NCI-H748 (cell line): ENCODE data around the gene COMMD1.
"Not testable (repeated sequence)": the region's sequence is repeated elsewhere in the genome, so short reads cannot be mapped to it uniquely, and the experiment has no call there.

Experiments
- DNase-seq: peaks from one replicate; lab custom pipeline; 2025; ENCODE audit not compliant: unreplicated experiment; lab: John Stamatoyannopoulos, UW

Gene COMMD1

DNA sequence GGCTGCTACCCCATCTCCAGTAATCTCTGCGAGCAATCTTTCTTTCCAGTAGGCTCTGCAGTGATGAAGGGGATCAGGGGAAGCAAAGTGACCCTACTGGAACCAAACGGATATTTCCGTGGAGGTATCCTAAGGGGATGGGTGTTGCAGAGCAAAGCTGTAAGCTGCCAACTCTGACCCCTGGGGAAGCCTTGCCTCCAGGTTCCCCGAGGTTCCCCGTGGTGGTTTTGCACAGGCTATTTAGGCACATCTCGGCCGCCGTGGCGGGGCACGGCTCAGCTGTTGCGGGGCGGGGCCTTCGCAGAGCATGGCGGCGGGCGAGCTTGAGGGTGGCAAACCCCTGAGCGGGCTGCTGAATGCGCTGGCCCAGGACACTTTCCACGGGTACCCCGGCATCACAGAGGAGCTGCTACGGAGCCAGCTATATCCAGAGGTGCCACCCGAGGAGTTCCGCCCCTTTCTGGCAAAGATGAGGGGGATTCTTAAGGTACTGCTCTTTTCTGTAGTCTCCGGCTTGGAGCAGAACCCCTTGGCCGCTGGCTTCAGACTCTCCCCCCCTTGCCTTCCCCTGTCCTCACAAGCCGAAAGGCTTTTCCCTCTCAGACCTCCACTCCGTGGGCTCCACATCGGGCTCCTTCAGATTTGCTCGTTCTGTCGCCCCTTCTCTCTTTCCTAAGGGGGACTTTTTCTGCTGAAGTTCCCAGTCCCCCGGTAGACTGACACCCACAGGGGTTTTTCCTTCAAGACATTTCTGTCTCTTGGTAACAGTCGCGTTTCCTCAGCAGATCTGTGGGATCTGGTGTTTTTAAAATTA lies at the start of gene COMMD1:
TSS of gene COMMD1 (plus strand) at position 303 of the 814 bp plus-strand sequence. CDS start at position 308, 5 bp downstream.
- peak; percentile 68 for DNase-seq

DNA sequence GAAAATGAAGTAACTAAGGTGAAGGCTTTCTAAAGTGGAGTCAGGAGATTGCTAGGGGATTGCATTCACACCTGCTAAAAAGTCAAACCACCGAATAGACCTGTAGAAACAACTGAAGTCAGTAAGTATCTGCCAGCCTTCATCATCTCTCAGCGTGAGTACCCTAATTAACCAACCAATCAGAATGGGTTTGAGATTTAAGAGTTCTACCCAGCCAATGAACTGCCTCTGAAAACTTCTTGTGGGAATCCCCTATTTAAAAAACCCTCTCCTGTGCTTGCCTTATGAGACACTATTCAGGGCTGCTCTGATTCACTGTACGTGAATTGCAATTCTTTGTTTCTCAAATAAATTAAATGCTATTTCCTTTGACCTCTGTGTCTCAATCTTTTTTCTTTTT lies 48.2 kb upstream of the COMMD1 start:
- no peak for DNase-seq

DNA sequence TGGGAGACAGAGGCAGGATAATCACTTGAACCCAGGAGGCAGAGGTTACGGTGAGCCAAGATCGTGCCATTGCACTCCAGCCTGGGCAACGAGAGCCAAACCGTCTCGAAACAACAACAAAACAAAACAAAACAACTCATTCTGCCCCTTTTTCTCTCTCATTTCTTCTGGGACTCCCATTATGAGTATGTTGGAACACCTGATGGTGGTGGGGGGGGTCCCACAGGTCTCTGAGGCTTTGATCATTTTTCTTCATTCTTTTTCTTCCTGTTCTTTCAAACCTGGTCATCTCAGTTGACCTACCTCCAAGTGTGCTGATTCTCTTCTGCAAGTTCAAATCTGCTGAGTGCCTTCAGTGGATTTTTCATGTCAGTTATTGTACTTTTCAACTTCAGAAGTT lies 43.4 kb upstream of the COMMD1 start:
- DNase-seq = no peak

DNA sequence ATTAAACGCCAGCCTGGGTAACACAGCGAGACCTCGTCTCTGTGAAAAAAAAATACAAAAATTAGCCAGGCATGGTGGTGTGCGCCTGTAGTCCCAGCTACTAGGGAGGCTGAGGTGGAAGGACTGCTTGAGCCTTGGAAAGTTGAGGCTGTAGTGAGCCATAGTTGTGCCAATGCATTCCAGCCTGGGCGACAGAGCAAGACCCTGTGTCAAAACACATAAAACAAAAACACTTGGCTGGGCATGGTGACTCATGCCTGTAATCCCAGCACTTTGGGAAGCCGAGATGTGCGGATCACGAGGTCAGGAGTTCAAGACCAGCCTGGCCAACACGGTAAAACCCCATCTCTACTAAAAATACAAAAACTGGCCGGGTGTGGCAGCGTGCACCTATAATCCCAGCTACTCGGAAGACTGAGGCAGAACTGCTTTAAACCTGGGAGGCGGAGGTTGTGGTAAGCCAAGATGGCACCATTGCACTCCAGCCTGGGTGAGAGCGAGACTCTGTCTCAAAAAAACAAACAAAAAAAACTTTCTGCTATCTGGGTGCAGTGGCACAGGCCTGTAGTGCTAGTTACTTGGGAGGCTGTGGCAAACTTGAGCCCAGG lies 38.9 kb upstream of the COMMD1 start:
- DNase-seq = not testable (repeated sequence)

DNA sequence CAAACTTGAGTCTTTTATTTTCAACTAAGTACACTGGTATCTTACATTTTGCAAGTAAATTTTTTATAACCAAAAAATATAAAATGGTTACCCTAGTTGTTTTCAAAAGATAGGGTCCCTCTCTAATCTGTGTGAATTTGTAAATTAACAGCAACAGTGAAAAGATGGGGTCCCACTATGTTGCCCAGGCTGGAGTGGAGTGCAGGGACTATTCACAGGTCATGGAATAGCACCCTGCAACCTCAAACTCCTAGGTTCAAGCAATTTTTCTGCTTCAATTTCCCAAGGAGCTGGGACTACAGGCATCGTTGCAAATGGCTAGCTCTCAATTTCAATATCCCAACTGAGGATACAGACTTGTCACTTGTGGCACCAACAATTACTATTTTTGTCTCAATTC lies 29.1 kb upstream of the COMMD1 start:
- DNase-seq = no peak

DNA sequence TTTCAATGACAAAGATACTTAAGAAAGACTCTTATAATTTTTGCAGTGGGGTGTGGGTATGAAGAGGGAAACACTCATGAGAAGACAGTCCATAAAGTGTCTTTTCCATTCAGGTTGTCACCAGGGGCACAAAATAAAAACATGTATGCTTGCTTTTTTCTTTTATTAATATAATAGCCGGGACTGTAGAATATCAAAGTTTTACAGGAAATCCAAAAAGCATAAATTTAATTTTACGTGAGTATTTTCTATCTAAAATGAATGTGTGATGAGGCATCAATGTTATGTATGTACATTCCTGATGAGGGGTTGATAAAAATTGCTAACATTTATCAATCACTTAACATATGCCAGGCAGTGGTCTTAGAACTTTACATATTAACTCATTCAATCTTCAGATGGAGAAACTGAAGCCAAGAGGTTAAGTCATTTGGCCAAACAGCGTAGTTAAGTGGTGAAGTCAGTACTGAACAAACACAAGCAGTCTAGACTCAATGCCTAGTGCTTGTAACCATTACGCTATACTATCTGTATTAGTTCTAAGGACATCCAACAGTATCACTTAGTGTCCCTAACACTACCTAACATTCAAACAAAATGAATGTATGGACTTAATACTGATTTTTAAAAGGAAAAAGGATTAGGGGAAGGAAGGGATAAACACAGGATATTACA lies 27.8 kb upstream of the COMMD1 start:
- DNase-seq = no peak

DNA sequence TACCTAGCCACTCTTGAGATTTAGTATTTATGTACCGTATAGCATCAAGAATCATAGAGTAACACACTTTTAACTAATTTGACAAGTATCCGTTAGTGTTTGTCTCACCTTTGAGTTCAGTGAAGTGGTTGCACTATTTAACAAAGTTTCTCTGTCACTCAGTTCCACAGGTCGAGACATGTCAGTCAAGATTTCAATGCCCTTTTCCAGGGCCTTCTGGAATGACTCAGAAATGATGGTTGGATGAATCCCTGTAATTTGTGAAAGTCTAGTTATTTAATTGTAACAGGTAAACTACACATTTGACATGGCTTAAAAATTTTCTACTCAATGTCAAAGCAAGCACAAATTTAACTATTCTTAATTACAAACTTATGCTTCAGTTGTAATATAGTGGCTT lies 26.7 kb upstream of the COMMD1 start:
- DNase-seq = no peak

DNA sequence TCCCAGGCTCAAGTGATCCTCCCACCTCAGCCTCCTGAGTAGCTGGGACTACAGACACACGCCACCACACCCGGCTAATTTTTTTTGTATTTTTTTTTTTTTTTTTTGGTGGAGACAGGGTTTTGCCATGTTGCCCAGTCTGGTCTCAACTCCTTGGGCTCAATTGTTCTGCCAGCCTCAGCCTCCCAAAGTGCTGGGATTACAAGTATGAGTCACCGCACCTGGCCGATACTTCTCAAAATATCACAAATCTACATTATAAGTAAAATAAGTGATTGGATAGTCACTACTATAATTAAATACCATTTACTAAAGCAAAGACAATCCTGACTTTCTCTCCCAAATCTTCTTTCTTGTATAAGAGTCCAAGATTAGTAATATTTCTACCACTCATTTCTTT lies 26.1 kb upstream of the COMMD1 start:
- not testable (repeated sequence) for DNase-seq

DNA sequence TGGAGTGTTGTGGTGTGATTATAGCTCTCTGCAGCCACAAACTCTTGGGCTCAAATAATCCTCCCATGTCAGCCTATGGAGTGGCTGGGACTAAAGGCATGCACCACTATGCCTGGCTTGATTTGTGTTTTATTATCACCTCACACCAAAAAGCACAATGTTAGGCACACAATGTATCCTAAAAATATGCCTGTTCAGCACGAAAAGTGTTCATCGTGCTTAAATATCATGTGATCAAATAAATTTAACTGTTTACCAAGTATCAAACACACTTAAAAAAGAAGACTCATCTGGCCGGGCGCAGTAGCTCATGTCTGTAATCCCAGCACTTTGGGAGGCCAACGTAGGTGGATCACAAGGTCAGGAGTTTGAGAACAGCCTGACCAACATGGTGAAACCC lies 22.6 kb upstream of the COMMD1 start:
- DNase-seq = no peak

DNA sequence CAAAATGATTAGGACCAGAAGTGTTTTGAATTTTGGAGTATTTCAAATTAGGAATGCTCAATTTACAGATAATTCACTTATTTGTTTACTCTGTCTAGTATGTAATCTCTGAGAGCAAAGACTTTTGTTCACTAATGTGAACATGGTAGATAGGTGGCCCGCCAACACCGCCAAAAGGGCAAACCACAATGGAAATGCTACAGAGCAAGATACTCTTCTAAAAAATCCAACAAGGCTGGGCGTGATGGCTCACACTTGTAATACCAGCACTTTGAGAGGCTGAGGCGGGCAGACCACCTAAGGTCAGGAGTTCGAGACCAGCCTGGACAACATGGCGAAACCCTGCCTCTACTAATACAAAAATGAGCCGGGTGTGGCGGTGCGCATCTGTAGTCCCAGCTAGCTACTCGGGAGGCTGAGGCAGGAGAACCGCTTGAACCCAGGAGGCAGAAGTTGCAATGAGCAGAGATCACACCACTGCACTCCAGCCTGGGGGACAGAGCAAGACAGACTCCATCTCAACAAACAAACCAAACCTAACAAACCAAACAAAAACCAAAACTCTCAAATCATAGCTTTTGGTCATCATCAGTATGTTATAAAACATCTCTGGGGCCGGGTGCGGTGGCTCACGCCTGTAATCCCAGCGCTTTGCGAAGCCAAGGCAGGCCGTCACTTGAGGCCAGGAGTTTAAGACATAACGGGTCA lies 19.4 kb upstream of the COMMD1 start:
- DNase-seq = peak; percentile 3

DNA sequence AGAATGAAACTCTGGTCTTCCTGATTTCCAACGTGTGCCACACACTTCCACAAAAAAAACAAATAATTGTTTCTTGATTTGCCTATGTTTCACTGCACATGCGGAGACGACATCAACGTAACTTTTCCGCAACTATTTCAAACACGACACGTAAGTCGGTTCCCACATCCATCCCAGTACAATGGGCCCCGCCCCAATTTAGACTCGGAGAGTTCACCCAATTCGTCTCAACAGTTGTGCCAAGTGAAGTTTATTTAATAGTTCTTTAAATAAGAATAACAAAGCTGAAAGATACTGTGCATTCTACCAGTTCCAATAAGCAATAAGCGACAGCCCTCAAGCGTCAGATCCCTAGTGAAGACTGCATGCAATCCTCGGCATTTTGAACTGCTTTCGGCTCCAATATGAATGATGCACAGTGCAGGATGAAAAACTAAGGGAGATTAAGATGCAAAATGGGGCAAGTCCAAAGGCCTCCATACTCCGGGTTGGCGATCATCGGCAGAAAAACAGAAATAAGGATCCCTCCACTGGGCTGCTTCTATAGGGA lies 17.7 kb upstream of the COMMD1 start:
- DNase-seq = peak; percentile 26

DNA sequence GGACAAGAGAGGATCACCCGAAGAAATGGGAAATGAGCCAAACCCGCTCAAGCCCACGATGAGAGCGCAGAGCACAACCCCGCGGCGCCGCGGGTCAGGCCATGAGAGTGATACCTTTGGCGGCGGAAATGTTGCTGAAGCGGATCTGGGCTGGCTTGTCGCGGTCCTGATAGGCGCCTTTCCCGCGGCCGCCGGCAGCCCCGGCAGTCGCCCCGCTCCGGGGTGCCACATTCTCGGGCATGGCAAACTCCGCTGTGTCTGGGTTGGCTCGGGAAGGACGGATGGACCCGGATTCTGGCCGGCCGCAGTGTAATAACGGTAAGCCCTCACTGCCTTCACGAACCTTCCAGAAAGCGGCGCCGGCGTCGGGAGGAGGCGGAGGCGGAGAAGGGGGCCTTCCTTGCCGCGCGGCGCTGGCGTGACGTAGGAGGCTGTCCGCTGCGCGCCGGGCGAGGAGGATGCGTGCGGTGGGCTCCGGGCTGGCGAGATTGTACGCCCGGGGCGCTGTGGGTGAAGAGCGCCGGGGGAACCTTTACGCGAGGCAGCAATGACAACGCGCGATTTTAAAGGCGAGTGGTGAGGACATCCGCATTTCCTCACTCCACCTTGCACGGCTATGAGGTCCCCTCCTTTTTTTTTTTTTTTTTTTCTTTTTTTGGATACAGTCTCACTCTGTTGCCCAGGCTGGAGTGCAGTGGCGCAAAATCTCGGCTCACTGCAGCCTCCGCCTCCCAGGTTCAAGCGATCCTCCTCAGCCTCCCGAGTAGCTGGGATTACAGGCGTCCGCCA lies 17.0 kb upstream of the COMMD1 start, which contains the start of gene CCT4:
TSS of gene CCT4 (minus strand) at position 390 of the 789 bp plus-strand sequence. CDS start at position 241, 149 bp downstream.
- DNase-seq = peak; percentile 86

DNA sequence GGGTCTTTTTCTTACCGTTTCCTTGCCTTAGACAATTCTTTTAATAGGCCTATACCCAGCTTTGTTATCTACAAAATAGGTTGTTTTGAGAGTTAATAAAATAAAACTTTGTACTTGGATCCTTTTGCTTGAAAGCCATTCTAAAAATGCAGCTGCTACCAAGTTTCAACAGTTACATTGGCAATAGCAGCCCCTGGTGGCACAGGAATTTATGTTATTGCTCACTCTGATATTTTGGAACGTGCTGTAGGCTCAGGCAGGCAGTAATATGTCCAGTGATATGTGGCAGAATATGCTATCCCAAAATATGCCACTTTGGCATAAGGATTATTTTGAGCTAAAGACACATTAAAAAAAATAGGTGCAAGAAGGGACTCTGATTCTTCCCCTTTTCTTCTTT lies 6.7 kb upstream of the COMMD1 start:
- DNase-seq = peak; percentile 2

DNA sequence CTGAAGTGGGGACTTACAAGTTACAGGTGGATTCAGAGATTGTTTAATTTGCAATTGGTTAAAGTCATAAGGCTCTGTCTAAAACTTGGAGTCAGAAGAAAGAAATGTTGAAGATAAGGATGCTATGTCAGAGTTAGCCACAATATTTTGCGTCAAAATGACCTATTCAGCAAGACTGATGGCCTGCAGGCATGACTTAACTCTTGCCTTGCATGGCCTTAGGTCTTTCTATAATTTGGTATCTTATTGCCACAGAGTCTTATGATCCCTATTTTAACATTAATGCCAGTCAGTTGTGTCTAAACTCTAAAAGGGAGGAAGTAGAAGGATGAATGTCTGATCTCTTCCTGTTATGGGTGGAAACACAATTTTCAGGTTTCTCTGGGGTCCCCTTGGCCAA lies 5.2 kb upstream of the COMMD1 start:
- DNase-seq = no peak

DNA sequence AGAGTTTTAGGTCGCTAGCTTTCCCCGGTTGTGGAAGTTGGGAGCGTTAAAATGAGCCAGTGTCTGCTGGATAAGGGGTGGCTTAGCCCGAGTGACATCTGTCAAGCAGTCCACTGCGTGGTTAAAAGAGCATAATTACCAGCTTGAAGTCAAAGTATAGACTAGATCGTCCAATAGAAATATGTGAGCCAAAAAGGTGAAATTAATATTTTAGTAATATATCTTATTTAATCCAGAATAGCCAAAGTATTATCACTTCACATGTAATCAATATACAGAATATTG lies 654 bp downstream of the COMMD1 start:
- no peak for DNase-seq

DNA sequence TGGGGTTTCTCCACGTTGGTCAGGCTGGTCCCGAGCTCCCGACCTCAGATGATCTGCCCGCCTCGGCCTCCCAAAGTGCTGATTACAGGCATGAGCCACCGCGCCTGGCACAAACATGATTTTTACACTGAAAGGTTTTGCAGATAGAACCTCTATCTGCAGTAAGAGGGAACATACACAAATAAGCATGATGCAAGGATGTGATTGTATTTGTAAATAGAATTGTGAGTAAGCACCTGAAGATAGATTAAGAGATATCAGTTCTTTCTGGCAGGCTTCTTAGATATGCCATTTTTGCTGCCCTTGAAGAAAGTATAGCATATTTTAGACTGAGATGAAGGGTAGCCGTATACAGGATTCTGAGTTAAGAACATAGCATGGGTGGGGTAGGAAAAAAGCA lies 3.6 kb downstream of the COMMD1 start:
- DNase-seq = no peak

DNA sequence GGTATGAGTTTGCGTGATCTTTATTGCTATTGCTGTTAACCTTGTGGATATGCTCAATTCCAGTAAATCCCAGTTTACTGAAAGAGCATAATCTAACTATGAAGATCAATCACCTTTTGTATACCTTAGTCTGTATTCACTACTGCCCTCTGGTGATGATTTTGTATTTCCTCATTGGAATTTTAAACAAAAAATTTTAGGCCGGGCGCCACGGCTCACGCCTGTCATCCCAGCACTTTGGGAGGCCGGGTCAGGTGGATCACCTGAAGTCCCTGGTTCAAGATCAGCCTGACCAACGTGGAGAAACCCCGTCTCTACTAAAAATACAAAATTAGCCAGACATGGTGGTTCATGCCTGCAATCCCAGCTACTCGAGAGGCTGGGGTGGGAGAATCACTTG lies 5.1 kb downstream of the COMMD1 start:
- DNase-seq = peak; percentile 2

DNA sequence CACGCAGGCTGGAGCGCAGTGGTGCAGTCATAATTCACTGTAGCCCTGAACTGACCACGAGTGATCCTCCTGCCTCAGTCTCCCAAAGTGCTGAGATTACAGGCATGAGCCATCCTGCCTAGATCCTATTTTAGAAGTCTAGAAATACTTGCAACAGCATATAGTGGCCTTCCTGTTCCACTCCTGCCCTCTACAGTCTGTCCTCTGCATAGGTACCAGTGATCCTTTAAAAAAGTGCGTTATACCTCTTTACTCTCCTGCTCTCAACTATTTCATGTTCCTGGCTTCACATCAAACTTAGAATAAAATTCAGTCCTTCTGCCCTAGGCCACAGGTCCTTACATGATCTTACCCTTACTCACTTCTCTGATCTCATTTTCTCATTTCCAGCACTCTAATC lies 6.0 kb downstream of the COMMD1 start:
- DNase-seq = peak; percentile 3

DNA sequence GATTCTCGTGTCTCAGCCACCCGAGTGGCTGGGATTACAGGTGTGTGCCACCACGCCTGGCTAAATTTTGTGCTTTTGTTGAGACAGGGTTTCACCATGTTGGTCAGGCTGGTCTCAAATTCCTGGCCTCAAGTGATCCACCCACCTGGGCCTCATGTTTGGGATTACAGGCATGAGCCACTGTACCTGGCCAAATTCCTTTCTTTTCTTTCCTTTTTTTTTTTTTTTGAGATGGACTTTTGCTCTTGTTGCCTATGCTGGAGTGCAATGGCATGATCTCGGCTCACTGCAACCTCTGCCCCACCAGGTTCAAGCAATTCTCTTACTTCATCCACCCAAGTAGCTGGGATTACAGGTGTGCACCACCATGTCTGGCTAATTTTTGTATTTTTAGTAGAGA lies 9.3 kb downstream of the COMMD1 start:
- not testable (repeated sequence) for DNase-seq

DNA sequence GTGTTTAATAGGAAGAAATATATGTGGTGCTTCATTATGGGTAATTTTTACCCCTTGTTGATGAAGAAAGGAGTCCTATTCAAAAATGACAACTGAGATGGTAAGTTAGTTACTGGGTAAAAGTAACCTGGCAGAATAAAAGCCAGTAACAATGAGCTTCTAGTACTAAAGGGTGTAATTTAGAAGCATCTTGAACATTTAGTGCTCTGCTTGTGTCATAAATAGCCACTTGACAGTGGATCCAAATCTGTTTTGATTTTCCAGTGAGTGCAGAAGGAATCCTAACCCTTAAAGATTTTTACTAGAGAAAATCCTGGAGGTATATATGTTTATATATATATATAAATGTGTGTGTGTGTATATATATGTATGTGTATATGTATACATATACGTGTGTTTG lies 15.1 kb downstream of the COMMD1 start:
- DNase-seq = no peak

DNA sequence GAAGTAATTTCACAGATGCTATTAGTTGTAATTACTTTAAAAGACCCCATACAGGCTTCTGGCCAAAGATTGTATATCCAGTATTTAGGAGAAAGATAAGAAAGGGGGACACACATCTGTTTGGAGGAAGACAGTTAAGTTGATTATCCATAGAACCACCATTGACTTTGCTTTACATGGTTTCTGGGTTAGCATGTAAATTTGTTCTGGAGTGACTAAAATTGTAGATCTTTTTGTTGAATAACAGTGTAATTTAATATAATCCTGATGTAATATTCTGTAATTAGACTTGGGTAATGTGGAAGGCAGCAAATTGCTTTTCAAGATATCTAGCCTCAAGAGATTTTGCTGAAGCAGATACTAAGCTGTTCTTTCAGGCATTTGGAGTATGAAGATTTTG lies 17.2 kb downstream of the COMMD1 start:
- no peak for DNase-seq
